ENCODE results near the gene FMN1. TPM values are rescaled to one million over a fixed set of nuclear protein-coding genes. Genes with fewer than 3 reads are reported as not detected.

FMN1 gene
- total and polyA plus RNA-seq, 2 of the 13 experiments (the other 11 are each of a cell fraction or from before 2014, with no cell fraction given), result 0.20 to 0.60 TPM

GRCh38 chr15:33008284-33008995 is 186.1 kb downstream of the FMN1 start:
- H3K4me1 ChIP-seq (ENCODE audit: insufficient read depth, low read length), result no peaks in the 10 kb centered on the region
- H3K9ac ChIP-seq (ENCODE audit: insufficient read depth, low read depth, low read length), result no peak overlapping the region
- no peaks in the 10 kb centered on the region for H3K9me3 ChIP-seq (ENCODE audit: low read length)
- DNase-seq (ENCODE audit: low spot score), result no peak
- no peak overlapping the region for H2AFZ ChIP-seq (ENCODE audit: low read length)
- H3K79me2 ChIP-seq (ENCODE audit: insufficient read depth, low read length), result no peaks in the 10 kb centered on the region
- intact Hi-C loops (cut with micrococcal nuclease; ENCODE audit: unreplicated experiment) (loop anchor here (5.0 kb wide), 1 partner anchor 124 kb away; no protein-coding TSS in a partner anchor), in situ Hi-C loops (cut with HindIII; ENCODE audit: extremely low pct_ligation_motif_present, low pct_unique_long_range_greater_than_20kb) (no loop called here)
- H3K4me2 ChIP-seq (ENCODE audit: low read depth, low read length), result no peak overlapping the region
- no peak for ATAC-seq
- H3K36me3 ChIP-seq (replicated peaks in 1 of 2; ENCODE audit: control insufficient read depth in 1 of 2, insufficient read depth in 2 of 2, low read length in 2 of 2), result no peaks in the 10 kb centered on the region
- POLR2A ChIA-PET, result no interaction called here
- TF ChIP-seq RXRB (CRISPR knock-in tag; IDR thresholded peaks at IDR 0.05; ENCODE audit: borderline replicate concordance) (no peak), ZBTB7A (CRISPR knock-in tag; IDR thresholded peaks at IDR 0.05) (no peak), ZNF777 (CRISPR knock-in tag; IDR thresholded peaks at IDR 0.05) (no peak), CEBPB (IDR thresholded peaks at IDR 0.05; ENCODE audit: borderline replicate concordance, low read depth, low read length) (no peak), KLF9 (CRISPR knock-in tag; IDR thresholded peaks at IDR 0.05; ENCODE audit: low read depth) (no peak), ZNF264 (CRISPR knock-in tag; IDR thresholded peaks at IDR 0.05) (no peak), FOXC1 (CRISPR knock-in tag; IDR thresholded peaks at IDR 0.05; ENCODE audit: borderline replicate concordance) (no peak), ZNF407 (CRISPR knock-in tag; IDR thresholded peaks at IDR 0.05; ENCODE audit: not compliant biosample characterization) (no peak), ATF7-NPFF (CRISPR knock-in tag; IDR thresholded peaks at IDR 0.05; ENCODE audit: low read depth) (no peak), HNRNPH1 (optimal IDR thresholded peaks at IDR 0.05; ENCODE audit: low read depth, low read length) (no peak)
- CTCF ChIA-PET (ENCODE audit: low intra/inter-chr PET ratio, low total read pairs), result no interaction called here
- H3K27me3 ChIP-seq (ENCODE audit: control insufficient read depth in 1 of 2, insufficient read depth in 2 of 2, low read length in 2 of 2), result no peaks in the 10 kb centered on the region
- BruUV-seq (replicated peaks), result no TSS peak
- H3K27ac ChIP-seq (ENCODE audit: extremely low read length, insufficient read depth, low read length), result no peak overlapping the region
- WGBS (ENCODE audit: low lambda C conversion rate), result 23% methylated on average over 3 of the region's 3 CpGs
- FAIRE-seq, result no peak
- no peaks in the 10 kb centered on the region for H4K20me1 ChIP-seq (ENCODE audit: insufficient read depth, low read length)
- no peak overlapping the region for H3K4me3 ChIP-seq (replicated peaks in 1 of 3; ENCODE audit: insufficient read depth in 1 of 3, low read depth in 2 of 3, low read length in 3 of 3)

Measured in HepG2 (cell line).